Stimulated activated naive CD4-positive, alpha-beta T cell (primary cell): ENCODE results near the gene OMP.
A peak's percentile ranks its signal among the peaks of the same experiment; 100 is the strongest.

Source experiments
- DNase-seq, 6 experiments: peaks; one replicate each; lab custom pipeline; 2025; lab: John Stamatoyannopoulos, UW

OMP gene

DNA sequence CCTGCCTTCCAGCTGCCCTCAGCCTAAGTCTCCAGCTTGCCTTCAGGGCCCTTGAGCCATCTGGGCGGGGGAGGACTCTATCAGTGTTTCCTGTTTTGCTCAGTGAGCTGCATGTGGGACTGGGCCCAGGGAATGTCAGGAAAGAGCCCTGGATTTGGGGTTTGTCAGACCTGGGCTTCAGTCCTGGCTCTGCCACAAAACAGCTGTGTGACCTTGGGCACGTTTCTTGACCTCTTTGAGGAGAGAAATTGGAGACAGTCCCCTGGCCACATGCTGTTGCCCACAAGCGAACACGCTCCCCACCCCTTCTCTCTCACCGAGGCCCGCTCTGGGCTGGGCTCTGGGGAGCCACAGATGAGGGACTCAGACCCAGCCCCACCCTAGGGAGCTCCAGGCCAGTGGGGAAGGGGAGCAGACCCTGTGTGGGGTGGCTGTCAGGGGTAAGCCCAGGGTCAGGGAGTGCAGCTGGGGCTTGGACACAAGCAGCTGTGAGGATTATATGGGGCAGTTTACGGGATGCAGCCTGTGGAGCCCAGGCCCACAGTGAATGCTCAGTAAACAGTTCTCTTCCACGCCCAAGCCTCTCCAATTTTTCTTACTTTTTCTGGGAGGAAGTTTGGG, 37.7 kb downstream of the OMP start:
- DNase-seq = no peak

DNA sequence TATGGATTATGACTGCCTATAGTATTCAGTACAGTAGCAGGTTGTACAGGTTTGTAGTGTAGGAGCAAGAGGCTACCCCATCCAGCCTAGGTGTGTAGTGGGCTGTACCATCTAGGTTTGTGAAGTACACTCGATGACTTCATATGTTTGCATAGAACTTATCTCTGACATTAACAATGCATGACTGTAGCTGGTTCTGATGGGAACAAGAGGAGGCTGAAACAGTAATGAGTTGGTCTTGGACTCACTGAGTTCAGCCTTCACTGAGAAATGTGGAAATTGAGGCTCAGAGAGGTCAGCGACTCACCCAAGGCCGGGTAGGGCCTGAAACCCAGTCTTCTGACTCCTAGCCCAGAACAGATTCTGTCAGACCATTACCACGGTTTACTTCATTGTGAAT, 38.4 kb downstream of the OMP start:
- no peak for DNase-seq

DNA sequence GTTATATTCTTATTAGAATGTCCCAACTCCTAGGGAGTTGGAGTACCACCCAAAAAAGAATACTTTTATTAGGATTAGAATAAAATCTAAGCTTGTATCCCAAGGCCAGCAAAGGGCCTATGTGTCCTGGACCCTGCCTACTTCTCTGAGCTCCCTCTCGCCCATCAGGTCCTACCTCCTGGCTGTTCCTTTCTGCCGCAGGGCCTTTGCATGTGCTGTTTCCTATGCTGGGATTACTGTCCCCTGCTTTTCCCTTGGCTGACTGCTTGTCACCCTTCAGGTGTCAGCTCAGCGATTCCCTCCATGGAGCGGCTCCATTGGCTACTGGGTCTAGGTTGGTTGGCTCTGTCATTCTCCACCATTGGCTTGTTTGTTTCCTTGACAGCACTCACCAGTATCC, 38.8 kb downstream of the OMP start:
- no peak for DNase-seq

- DNase-seq = no peak
Measured at GRCh38 chr11:77142091-77142975, 39.7 kb downstream of the OMP start.

DNA sequence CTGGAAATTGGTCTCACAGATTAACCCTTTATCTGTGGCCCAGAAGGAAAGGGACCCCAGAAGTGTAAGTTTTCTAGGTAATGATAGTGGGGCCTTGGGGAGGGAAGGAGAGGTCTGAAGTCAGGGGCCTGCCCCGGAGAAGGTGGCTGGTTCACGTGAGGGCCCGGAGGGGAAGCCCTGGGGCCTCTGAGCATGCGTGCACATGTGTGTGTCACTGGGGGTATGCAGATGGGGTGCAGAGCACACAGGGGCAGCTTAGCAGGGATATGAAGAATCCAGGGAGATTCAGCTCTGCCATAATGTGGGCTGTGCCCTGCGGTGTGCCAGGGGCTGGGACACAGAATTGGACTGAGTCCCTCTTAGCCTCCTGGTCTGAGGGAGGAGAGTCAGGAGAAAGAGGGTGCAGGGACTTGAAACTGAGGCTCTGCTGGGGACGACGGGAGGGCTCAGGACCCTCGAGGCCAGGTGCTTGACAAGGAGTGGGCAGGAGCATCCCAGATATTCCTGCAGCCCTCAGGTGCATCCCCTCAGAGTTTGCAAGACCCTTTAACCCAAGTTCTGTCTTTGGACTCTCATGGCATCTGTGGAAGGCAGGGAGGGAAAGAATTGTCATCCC, 40.9 kb downstream of the OMP start:
- DNase-seq = no peak

DNA sequence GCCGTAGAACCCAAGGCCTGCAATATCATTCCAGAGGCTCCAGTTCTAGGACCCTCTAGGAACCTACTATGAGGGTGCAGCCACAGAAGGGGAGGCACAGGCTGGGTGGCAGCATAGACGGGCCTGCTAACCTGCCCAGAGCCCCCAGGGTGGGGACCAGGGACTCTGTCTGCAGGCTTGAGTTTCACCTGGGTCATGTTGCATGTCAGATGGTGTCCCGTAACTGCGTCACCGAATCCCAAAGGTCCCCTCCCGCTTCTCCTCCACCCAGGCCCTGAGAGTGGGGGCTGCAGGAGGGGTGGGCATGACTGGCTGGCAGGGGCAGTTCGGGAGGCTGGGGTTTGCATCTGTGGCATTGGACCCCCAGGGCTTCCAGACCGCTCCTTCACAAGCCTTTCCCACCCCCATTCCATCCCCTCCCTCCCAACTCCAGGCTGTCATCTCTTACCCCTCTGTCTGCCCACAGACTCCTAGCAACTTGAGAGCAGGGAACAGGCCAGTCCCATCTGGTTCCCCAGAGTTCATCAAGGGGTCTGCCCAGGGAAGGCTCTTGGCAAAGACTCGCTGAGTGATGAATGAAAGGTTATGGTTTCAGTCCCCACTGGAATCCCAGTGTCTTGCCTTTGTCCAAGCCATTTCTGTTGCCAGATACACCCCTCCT, 41.7 kb downstream of the OMP start:
- no peak for DNase-seq

DNA sequence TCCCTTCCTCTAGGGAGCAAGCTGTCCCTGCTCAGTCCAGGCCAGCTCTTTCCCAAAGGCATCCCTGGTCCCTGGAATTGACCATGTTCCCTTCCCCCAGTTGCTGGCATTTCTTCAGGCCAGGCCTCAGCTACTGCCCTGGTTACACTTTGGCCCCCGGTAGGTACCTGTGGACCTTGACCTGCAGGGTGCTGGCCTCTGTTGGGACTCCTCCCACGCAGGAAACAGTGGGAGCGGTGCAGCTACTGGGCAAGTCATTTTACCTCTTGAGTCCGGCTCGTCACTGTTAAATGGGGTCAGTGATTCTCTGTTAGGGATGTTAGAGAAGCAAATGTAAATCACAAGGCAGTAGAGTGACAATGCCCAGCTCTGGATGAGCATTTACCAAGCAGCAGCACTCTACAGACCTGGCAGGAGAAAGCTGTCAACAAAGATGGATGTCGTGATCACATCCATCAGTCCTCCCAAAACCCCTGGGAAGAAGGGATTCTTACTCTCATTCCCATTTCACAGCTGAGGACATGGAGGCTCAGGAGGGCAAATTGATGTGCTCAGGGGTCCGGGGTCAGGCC, 42.3 kb downstream of the OMP start:
- no peak for DNase-seq

DNA sequence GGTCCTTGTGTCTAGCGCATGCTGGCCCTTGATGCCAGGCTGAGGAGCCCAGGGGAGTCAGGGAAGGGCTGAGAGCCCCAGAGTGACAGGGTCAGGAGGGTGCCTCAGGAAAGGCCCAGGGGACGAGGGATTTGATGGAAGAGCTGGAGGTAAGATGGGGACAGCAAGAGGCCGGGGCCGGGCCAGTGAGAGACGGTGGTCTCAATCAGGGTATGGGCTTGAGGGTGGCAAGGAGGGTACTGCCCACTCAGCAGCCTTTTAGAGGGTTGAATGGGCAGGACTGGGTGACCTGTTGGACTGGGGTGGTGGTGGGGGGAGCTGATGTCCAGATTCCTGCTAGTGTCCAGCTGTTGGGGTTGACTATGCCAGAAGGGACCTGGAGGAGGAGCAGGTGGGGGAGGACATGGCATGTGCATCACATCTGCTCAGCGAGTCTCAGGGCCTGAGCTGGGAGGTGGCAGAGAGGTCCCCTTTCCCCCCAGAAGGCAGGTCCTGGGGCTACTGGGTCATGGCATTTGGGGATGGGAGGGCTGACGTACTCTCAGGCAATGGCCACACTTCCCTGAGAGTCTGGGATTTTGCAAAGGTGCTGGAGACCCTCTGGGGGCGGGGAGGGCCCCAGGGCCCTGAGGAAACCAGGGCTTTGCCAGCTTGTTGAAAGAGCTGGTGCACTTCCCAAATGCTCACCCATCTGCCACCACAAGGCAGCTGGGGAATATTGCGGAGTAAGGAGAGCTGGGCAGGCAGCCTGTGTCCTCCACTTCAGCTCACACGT, 43.8 kb downstream of the OMP start:
- no peak for DNase-seq

DNA sequence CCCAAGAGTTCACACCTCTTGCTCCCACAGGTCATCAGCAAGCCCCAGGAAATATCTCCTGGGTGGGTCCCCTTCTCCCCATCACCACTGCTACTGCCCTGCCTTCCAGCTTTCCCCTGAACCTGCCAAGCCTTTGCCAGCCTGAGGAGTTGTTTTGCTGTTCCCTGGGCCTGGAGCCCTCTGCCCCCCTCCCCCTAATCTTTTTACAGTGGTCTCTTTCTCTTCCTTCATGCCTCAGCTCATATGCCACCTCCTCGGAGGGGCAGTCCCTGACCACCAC, 44.3 kb downstream of the OMP start:
- DNase-seq = no peak

- peak in 4 of 6 experiments; percentile 8 to 23 (median 9) for DNase-seq
Measured at GRCh38 chr11:77147668-77148321, 45.2 kb downstream of the OMP start.

DNA sequence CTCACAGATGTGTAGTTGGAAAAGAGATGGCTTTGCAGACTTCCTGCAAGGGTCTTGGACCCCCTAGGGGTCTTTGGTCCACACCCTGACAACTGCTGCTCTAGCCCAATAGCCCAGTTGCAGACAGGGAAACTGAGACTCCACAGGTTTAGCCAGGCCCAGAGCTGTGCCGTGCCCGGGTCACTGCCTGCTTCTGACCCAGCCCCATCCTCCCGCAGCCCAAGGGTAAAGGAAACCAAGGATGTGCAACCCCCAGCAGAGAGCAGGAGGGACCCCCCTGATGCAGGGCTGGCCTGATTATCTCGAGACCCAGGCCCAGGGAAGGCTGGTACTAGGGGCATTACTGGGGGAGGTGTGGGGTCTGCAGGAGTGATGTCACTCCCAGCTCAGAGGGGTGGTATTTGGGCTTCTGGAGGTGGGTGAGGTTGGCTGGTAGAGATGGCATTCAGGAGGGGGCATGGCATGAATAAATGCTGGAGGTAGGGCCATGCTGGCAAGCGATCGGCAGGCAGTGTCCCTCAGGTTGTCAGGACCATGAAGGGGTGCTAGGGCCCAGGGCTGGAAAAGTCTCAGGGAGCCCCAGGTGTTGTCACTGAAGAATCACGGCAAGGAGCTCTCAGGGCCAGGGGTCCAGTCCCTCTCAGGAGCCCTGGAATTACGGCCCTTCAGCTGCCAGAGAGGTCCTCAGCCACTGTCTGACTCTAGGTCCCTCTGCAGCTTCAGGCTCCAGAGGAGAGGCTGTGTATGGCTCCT, 46.5 kb downstream of the OMP start:
- no peak for DNase-seq

- DNase-seq = no peak
Measured at GRCh38 chr11:77149716-77150392, 47.2 kb downstream of the OMP start.

DNA sequence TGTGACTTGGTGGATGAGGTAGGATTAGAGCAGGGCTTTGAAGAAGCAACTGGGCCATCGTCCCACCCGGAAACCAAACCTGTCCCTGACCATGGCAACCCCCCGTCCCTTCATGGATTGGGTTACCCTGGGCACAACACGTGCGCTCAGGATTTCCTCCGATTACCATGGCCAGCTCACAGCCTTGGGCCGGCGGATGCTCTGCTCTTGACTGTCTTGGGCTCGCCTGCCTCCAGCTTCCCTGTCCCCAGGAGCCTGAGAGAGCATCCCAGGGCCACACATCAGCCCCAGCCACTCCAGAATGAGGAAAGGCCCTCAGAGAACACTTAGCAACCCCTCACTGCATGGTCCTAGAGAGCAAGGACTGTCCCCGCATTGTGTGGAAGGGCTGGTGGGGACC, 48.2 kb downstream of the OMP start:
- no peak for DNase-seq

- DNase-seq = peak in 1 of 6 experiments; percentile 28
Measured at GRCh38 chr11:77151804-77152509, 49.3 kb downstream of the OMP start.

DNA sequence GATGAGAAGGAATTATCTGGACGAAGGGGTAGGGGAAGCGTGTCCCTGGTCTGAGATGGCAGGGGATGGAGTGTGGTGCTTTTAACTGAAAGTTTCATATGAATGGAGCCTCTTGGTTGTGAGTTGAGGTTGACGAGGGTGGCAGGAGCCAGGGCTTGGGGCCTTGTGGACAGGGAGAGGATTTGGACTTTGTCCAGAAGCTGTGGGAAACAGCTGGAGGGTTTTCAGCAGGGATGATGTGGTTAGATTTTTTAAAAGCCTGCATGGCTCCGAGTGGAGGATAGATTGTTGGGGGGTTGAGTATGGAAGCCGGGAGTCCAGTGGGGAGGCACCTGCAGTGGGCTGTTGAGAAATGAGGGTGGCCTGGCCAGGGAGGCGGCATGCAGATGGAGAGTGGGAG, 50.2 kb downstream of the OMP start:
- no peak for DNase-seq
